Muscle of arm (tissue), 12 donors: Measurements from ENCODE around the gene CACNA1H. TPM values are rescaled to one million over a fixed set of nuclear protein-coding genes. Genes with fewer than 3 reads are reported as not detected.
"Not testable (repeated sequence)": the region's sequence is repeated elsewhere in the genome, so short reads cannot be mapped to it uniquely, and the experiment has no call there.

Source experiments
- DNase-seq: peaks from one replicate; pipeline ENCODE4 v3.0.0-alpha.2; 2013
- polyA plus RNA-seq, 12 donors: library from polyadenylated mRNA; unstranded; fragments of 120-200 nt; gene quantifications; one replicate each; pipeline ENCODE4 v1.2.1, GENCODE V29; 2013; ENCODE audit not compliant: insufficient read length in 12 of 12

Gene CACNA1H
- polyA plus RNA-seq, 12 donors = 20.5 to 77.3 (median 39.4) TPM; not detected in 1

DNA sequence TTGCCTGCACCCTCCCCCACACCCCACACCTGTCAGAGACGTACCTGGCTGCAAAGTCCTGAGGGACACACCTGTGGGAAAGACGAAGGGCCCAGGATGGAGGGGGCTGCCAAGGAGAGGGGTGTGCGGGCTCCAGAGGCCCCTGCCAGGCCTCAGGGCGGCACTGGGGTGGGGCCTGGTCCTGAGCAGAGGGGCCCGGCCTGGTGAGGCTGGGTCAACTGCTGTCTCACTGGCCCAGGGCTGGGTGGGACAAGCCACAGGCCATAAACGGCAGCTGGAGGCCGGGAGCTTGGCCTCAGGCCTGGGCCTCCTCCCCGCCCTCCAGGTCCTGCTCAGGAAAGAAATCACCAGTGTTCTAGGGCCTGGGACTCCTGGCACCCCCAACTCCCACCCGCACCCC lies 71.7 kb downstream of the CACNA1H start:
- no peak for DNase-seq

- no peak for DNase-seq
Measured at GRCh38 chr16:1225051-1225451, 72.1 kb downstream of the CACNA1H start, which contains the start of gene TPSG1. TPSG1 (minus strand) TSS chr16:1225268; CDS start chr16:1225252, 16 bp downstream.

GRCh38 chr16:1225728-1226311 lies 72.9 kb downstream of the CACNA1H start:
- not testable (repeated sequence) for DNase-seq

DNA sequence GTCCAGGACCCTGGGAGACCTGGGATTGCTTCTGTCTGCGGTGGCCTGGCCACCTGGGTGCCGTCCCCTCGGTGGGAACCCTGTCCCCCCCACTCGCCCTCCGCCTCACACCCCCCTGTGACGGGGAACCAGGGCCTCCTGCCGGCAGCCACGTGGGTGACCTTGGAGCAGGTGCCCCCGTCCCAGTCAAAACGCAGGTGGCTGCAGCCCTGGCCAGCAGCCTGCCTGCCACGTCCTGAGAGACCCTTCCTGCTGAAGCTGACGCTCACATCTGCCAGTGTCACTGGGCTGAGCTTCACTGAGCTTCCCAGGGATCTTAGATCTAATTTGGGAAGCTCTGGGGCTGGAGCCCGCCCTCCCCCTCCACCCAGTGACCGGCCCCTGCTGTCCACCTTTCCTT lies 73.8 kb downstream of the CACNA1H start:
- not testable (repeated sequence) for DNase-seq

- DNase-seq = not testable (repeated sequence)
Measured at GRCh38 chr16:1228227-1228626, 75.3 kb downstream of the CACNA1H start.

GRCh38 chr16:1229476-1229875 lies 76.6 kb downstream of the CACNA1H start:
- not testable (repeated sequence) for DNase-seq

DNA sequence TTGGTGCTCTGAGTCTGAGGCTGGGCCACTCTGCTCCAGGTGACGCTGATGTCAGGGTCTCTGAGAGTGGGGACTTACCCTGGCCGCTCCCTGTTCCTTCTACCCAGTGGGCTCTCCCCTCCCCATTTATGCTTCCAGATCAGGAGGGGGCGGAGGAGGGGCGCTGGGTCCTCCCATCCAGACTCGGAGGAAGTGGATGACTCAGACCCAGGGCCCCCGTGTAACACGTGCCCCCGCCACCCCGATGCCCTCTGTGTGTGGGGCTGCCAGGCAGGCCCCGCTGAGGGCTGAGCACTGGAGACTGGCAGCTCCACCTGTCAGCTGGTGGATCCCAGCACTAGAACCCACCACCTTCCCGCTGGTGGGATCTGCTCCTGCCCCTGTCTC lies 77.2 kb downstream of the CACNA1H start, which contains the start of gene TPSB2:
TPSB2 (minus strand) TSS at position 101 of the 387 bp plus-strand sequence. CDS start 233 bp downstream, outside the sequence.
- DNase-seq = not testable (repeated sequence)

- DNase-seq = not testable (repeated sequence)
Measured at GRCh38 chr16:1230471-1231212, 77.7 kb downstream of the CACNA1H start.

GRCh38 chr16:1231301-1231700 lies 78.4 kb downstream of the CACNA1H start:
- not testable (repeated sequence) for DNase-seq

GRCh38 chr16:1232049-1232748 lies 79.3 kb downstream of the CACNA1H start:
- DNase-seq = not testable (repeated sequence)

DNA sequence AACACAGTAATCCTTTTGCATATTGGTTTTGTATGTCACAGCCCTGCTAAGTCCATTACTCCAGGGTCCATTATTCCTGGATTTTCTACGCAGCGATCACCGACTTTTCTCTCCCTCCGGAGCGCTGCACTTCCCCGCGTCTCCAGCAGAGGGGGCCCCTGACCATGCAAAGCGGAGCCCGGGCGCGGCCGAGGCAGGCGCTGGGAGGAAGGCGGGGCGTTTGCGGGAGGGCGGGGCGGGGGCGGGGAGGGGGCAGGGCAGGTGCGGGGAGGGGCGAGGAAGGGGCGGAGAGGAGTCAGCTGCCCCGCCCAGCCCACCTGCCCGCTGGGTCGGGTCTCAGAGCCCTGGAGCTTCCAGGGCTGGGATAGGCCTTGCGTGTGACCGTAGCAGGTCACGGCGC lies 83.8 kb downstream of the CACNA1H start:
- not testable (repeated sequence) for DNase-seq

DNA sequence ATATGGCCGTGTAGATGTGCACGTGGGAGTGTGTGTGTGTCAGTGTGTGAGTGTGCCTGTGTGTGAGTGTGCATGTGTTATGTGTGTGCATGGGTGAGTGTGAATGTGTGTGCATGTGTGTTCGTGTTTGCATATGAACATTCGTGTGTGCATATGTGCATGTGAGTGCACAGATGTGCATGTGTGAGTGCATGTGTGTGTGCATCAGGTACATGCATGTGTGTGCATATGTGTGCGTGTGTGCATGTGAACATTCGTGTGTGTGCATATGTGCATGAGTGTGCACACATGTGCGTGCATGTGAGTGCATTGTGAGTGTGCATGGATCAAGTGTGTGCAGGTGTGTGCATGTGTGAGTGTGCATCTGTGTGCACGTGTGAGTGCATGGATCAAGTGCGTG lies 85.1 kb downstream of the CACNA1H start:
- DNase-seq = no peak

GRCh38 chr16:1238909-1239308 lies 86.0 kb downstream of the CACNA1H start:
- DNase-seq = not testable (repeated sequence)

DNA sequence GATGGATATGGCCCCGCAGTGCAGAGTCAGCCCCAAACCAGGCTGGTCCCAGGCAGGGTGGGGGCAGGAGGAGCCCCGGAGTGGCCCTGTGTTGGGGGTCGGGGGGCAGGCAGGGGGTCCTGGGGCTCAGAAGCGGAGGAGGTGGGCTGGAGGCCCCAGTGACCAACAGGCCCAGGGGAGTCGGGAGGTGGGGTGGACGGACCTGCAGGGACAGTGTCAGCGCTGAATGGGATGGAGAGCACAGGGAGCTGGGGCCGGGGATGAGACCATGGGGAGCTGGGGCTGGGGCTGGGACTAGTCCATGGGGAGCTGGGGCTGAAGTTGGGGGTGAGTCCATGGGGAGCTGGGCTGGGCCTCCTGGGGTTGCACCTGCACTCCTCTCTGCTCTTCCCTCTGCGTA lies 86.7 kb downstream of the CACNA1H start:
- not testable (repeated sequence) for DNase-seq

DNA sequence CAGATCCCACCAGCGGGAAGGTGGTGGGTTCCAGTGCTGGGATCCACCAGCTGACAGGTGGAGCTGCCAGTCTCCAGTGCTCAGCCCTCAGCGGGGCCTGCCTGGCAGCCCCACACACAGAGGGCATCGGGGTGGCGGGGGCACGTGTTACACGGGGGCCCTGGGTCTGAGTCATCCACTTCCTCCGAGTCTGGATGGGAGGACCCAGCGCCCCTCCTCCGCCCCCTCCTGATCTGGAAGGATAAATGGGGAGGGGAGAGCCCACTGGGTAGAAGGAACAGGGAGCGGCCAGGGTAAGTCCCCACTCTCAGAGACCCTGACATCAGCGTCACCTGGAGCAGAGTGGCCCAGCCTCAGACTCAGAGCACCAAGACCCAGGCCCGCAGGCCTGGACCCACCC lies 87.5 kb downstream of the CACNA1H start, which contains the start of gene TPSAB1:
TPSAB1 (plus strand) TSS at position 270 of the 400 bp plus-strand sequence. CDS start 234 bp downstream, outside the sequence.
- DNase-seq = not testable (repeated sequence)

- not testable (repeated sequence) for DNase-seq
Measured at GRCh38 chr16:1241081-1241480, 88.2 kb downstream of the CACNA1H start.

DNA sequence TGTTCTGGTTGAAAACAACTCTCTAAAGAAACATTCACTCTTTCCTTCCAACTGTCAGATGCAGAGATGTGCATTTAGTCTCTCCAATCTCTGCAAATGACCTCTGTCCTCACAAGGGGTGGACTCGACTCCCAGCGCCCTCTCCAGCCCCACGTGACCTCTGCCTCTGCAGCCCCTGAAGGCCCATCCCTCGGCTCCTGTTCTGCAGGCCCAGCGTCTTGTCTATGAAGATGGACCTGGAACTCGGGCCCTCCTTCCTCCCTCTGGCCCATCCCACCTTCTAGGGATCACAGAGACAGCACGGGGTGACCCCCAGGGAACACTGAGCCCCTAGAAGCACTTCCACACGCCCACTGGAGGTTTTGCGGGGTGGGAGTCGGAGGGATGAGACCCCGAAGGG lies 90.5 kb downstream of the CACNA1H start:
- DNase-seq = not testable (repeated sequence)

DNA sequence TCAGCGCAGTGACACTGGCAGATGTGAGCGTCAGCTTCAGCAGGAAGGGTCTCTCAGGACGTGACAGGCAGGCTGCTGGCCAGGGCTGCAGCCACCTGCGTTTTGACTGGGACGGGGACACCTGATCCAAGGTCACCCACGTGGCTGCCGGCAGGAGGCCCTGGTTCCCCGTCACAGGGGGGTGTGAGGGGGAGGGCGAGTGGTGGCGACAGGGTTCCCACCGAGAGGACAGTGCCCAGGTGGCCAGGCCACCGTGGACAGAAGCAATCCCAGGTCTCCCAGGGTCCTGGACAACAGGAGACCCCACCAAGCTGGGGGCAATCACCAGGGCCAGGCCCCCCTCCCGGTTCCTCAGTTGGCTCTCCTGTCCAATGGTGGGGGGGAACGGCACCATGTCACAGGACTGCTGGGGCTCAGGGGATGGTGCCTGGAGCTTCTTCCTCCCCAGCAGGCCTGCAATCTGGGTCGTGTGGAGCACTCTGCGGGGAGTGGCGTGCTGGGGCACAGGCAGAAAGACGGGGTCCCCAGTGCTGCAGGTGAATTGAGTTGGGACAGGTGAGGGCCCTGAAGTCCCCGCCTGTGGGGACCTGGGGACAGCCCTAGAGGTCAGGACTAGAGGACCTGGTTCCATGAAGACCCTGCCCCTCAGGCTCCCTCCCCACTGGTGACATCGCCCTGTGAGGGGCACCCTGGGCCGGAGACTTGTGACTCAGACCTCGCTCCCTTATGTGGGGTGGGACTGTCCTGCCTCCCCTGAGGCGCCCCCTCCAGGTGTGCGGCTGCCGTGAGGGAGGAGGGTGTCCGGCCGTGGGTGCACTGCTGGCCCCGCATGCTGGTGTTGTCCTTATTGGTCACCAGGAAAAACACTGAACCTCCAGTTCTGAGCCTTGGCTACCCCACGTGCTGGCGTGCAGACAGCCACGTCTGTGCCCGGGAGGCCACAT lies 91.3 kb downstream of the CACNA1H start:
- not testable (repeated sequence) for DNase-seq

- DNase-seq = no peak
Measured at GRCh38 chr16:1244881-1245280, 92.0 kb downstream of the CACNA1H start.

DNA sequence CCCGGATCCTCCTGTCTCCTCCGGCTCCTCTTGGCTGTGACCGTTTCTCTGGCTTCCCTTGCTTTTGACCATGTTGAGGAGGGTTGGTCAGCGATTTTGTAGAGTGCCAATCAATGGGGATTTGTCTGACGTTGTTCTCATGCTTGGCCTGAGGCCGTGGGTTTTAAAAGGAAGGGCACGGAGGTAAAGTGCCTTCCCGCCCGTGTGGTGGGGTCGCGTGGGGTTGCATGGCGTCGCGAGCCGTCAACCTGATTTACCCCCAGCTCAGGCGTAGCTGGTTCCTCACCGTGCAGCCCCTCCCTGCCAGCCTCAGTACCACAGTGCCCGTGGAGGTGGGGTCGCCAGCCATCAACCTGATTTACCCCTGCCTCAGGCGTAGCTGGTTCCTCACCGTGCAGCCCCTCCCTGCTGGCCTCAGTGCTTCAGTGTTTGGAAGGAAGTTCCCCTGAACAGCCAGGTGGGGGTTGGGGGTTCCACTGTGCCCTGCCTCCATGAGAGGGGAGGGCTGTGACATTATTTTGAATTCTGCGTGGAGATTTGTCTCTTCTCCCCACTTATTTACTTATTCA lies 92.6 kb downstream of the CACNA1H start:
- no peak for DNase-seq
